Liver (tissue), 9 donors: ENCODE measurements around the gene PGS1. TPM values are rescaled to one million over a fixed set of nuclear protein-coding genes. Genes with fewer than 3 reads are reported as not detected.
A peak's percentile ranks its signal among the peaks of the same experiment; 100 is the strongest.

Source experiments
- DNase-seq: peaks from one replicate; pipeline ENCODE4 v3.0.0-alpha.2; 2017; ENCODE audit warnings: low spot score
- H3K27ac ChIP-seq, 2 donors: one replicate each; pipeline ENCODE4 v1.7.0; 2013; ENCODE audit warnings: inconsistent platforms in 2 of 2, low read length in 2 of 2, control low read depth in 1 of 2, low read depth in 1 of 2, mild to moderate bottlenecking in 1 of 2
- H3K27me3 ChIP-seq, 4 donors: one replicate each; pipeline versions ENCODE4 v1.6.1 to v1.7.0; 2013; ENCODE audit warnings: low read length in 3 of 4, inconsistent platforms in 1 of 4, mild to moderate bottlenecking in 1 of 4, moderate library complexity in 1 of 4; ENCODE audit not compliant: control insufficient read depth in 4 of 4, insufficient read depth in 4 of 4
- H3K36me3 ChIP-seq, 4 donors: one replicate each; pipeline versions ENCODE4 v1.6.1 to v1.7.0; 2013; ENCODE audit warnings: low read length in 3 of 4, mild to moderate bottlenecking in 3 of 4, low read depth in 1 of 4, moderate library complexity in 1 of 4; ENCODE audit not compliant: control insufficient read depth in 4 of 4, insufficient read depth in 3 of 4
- H3K4me1 ChIP-seq, 4 donors: one replicate each; pipeline versions ENCODE4 v1.6.1 to v1.7.0; 2013; ENCODE audit warnings: low read length in 3 of 4, mild to moderate bottlenecking in 3 of 4, moderate library complexity in 1 of 4; ENCODE audit not compliant: control insufficient read depth in 4 of 4, insufficient read depth in 4 of 4
- H3K4me3 ChIP-seq, 3 donors: one replicate each; pipeline versions ENCODE4 v1.6.1 to v1.7.0; 2013; ENCODE audit warnings: low read length in 3 of 3, control low read depth in 1 of 3, low read depth in 1 of 3, mild to moderate bottlenecking in 1 of 3
- H3K9ac ChIP-seq, 2 donors: one replicate each; pipeline ENCODE4 v1.7.0; 2013; ENCODE audit warnings: low read length in 2 of 2, mild to moderate bottlenecking in 2 of 2, moderate library complexity in 2 of 2, control low read depth in 1 of 2, low read depth in 1 of 2
- H3K9me3 ChIP-seq, 4 donors: one replicate each; pipeline versions ENCODE4 v1.6.1 to v1.7.0; 2013; ENCODE audit warnings: low read length in 3 of 4; ENCODE audit not compliant: control insufficient read depth in 4 of 4
- ATF3 ChIP-seq: IDR thresholded peaks from 2 replicates; pipeline ENCODE4 v1.6.1; 2016; ENCODE audit warnings: antibody characterized with exemption
- CTCF ChIP-seq: fragments of 150-350 bp; IDR thresholded peaks from 2 replicates; pipeline ENCODE4 v1.5.1; 2017; ENCODE audit warnings: improper control_type of control experiment, low read depth, low read length; ENCODE audit not compliant: missing input control
- EGR1 ChIP-seq, 2 donors: IDR thresholded peaks; 2 replicates each; pipeline ENCODE4 v1.6.1; 2016 to 2018; ENCODE audit warnings: antibody characterized with exemption in 2 of 2, low read depth in 2 of 2
- FOXA1 ChIP-seq: IDR thresholded peaks from 2 replicates; pipeline ENCODE4 v1.6.1; 2016; ENCODE audit warnings: antibody characterized with exemption
- FOXA2 ChIP-seq: IDR thresholded peaks from 2 replicates; pipeline ENCODE4 v1.6.1; 2016; ENCODE audit warnings: antibody characterized with exemption
- GABPA ChIP-seq, 2 donors: IDR thresholded peaks in 1 of 2; conservative IDR thresholded peaks in 1 of 2; 2 replicates each; pipeline ENCODE4 v1.6.1; 2016; ENCODE audit warnings: antibody characterized with exemption in 2 of 2, mild to moderate bottlenecking in 1 of 2, moderate library complexity in 1 of 2
- HNF4A ChIP-seq, 2 donors: conservative IDR thresholded peaks; 2 replicates each; pipeline ENCODE4 v1.6.1; 2016; ENCODE audit warnings: antibody characterized with exemption in 2 of 2, mild to moderate bottlenecking in 2 of 2
- HNF4G ChIP-seq: IDR thresholded peaks from 2 replicates; pipeline ENCODE4 v1.6.1; 2016; ENCODE audit warnings: antibody characterized with exemption
- JUND ChIP-seq, 2 donors: IDR thresholded peaks; 2 replicates each; pipeline ENCODE4 v1.6.1; 2016; ENCODE audit warnings: antibody characterized with exemption in 2 of 2
- MAX ChIP-seq: IDR thresholded peaks from 2 replicates; pipeline ENCODE4 v1.6.1; 2016; ENCODE audit warnings: antibody characterized with exemption
- NR2F2 ChIP-seq: IDR thresholded peaks from 2 replicates; pipeline ENCODE4 v1.6.1; 2016; ENCODE audit warnings: antibody characterized with exemption
- RAD21 ChIP-seq, 2 donors: IDR thresholded peaks; 2 replicates each; pipeline ENCODE4 v1.6.1; 2016; ENCODE audit warnings: antibody characterized with exemption in 2 of 2, mild to moderate bottlenecking in 2 of 2
- REST ChIP-seq: IDR thresholded peaks from 2 replicates; pipeline ENCODE4 v1.6.1; 2016; ENCODE audit warnings: antibody characterized with exemption, mild to moderate bottlenecking
- RXRA ChIP-seq, 2 donors: IDR thresholded peaks; 2 replicates each; pipeline ENCODE4 v1.6.1; 2017 to 2018; ENCODE audit warnings: antibody characterized with exemption in 2 of 2, mild to moderate bottlenecking in 1 of 2
- SP1 ChIP-seq: IDR thresholded peaks from 2 replicates; pipeline ENCODE4 v1.6.1; 2018; ENCODE audit warnings: antibody characterized with exemption, mild to moderate bottlenecking
- TAF1 ChIP-seq: conservative IDR thresholded peaks from 2 replicates; pipeline ENCODE4 v1.6.1; 2016; ENCODE audit warnings: antibody characterized with exemption, mild to moderate bottlenecking
- YY1 ChIP-seq: IDR thresholded peaks from 2 replicates; pipeline ENCODE4 v1.6.1; 2016; ENCODE audit warnings: antibody characterized with exemption, mild to moderate bottlenecking
- ZBTB33 ChIP-seq: IDR thresholded peaks from 2 replicates; pipeline ENCODE4 v1.6.1; 2016; ENCODE audit warnings: antibody characterized with exemption
- WGBS: extraction: QIAGEN DNeasy Blood & Tissue Kit; methylation state at CpG from one replicate; pipeline ENCODE4 v1.1.7; 2013; 5-methylcytosine and 5-hydroxymethylcytosine counted together
- polyA plus RNA-seq, 2 donors: library from polyadenylated mRNA; stranded (reverse) in 1 of 2; unstranded in 1 of 2; fragments of 200-250 nt in 1 of 2; fragments of >200 nt in 1 of 2; fragmentation: Nextera tagmentation in 1 of 2; extraction: Ambion mirVana in 1 of 2; gene quantifications; one replicate each; pipeline versions ENCODE4 v1.2.1 to v1.2.3, GENCODE V29; 2013 to 2015
- total RNA-seq, 2 donors: library from RNA; depleted of rRNA; stranded (reverse); fragments of >200 nt; gene quantifications; one replicate each; pipeline ENCODE4 v1.2.3, GENCODE V29; 2014
- donor health status: healthy.
- donor health status: healthy.
- donor health status: healthy.
- donor health status: healthy.
- donor health status: healthy.

PGS1 gene
- total and polyA plus RNA-seq, 4 donors = 8.1 to 24.1 (median 12.2) TPM

- H3K27ac ChIP-seq = peak overlapping the region; percentile 78 to 80
- WGBS = 63% methylated on average over 25 of the region's 25 CpGs
- peaks cover 13 to 55% (median 41%) of the 10 kb centered on the region in 4 donors for H3K4me1 ChIP-seq
- peak overlapping the region; percentile 82 to 87 for H3K9ac ChIP-seq
- H3K27me3 ChIP-seq = no peaks in the 10 kb centered on the region
- H3K9me3 ChIP-seq = no peaks in the 10 kb centered on the region
- peak overlapping the region; percentile 74 to 98 (median 92) for H3K4me3 ChIP-seq
- no peak for TF ChIP-seq REST
- TF ChIP-seq HNF4G = no peak
- no peak for TF ChIP-seq MAX
- no peak for TF ChIP-seq FOXA2
- no peak for TF ChIP-seq CTCF
- no peak for TF ChIP-seq NR2F2
- TF ChIP-seq SP1 = no peak
- TF ChIP-seq TAF1 = no peak
- TF ChIP-seq EGR1 (IDR thresholded peaks at IDR 0.05; ENCODE audit: low read depth in 2 of 2) = no peak
- TF ChIP-seq HNF4A (conservative IDR thresholded peaks at IDR 0.05) = no peak
- no peak for TF ChIP-seq YY1
- TF ChIP-seq FOXA1 = no peak
- TF ChIP-seq ATF3 = no peak
- TF ChIP-seq RXRA (IDR thresholded peaks at IDR 0.05) = no peak
- no peak for TF ChIP-seq RAD21 (IDR thresholded peaks at IDR 0.05)
- no peak for TF ChIP-seq JUND (IDR thresholded peaks at IDR 0.05)
- TF ChIP-seq ZBTB33 = no peak
- TF ChIP-seq GABPA (IDR thresholded peaks at IDR 0.05 in 1 of 2, conservative IDR thresholded peaks at IDR 0.05 in 1 of 2) = no peak
- no peak for DNase-seq
- H3K36me3 ChIP-seq = peaks cover 0 to 16% (median 6%) of the 10 kb centered on the region in 4 donors
Observed at GRCh38 chr17:78357672-78358537, 20.5 kb upstream of the PGS1 start.
